ENCODE data around the gene TAF6.
A peak's percentile ranks its signal among the peaks of the same experiment; 100 is the strongest.

The TAF6 gene

GRCh38 chr7:100090527-100091410, 28.4 kb downstream of the TAF6 start:
- no peaks in the 10 kb centered on the region for H3K27me3 ChIP-seq (ENCODE audit: insufficient read depth, low read length)
- no peak overlapping the region for H2AFZ ChIP-seq (ENCODE audit: low read depth, low read length)
- H3K4me1 ChIP-seq (ENCODE audit: insufficient read depth, low read length): peaks cover 6% of the 10 kb centered on the region
- H3K9me3 ChIP-seq (ENCODE audit: low read length): no peaks in the 10 kb centered on the region
- H3K4me3 ChIP-seq (ENCODE audit: low read length): no peak overlapping the region
- peaks cover 56% of the 10 kb centered on the region for H3K36me3 ChIP-seq (ENCODE audit: insufficient read depth, low read length)

GRCh38 chr7:100089458-100090196, 29.5 kb downstream of the TAF6 start:
- H3K4me1 ChIP-seq (ENCODE audit: insufficient read depth, low read length): peaks cover 6% of the 10 kb centered on the region
- H3K4me3 ChIP-seq (ENCODE audit: low read length): peak overlapping the region; percentile 81
- H3K9me3 ChIP-seq (ENCODE audit: low read length): no peaks in the 10 kb centered on the region
- peaks cover 44% of the 10 kb centered on the region for H3K36me3 ChIP-seq (ENCODE audit: insufficient read depth, low read length)
- H3K27me3 ChIP-seq (ENCODE audit: insufficient read depth, low read length): no peaks in the 10 kb centered on the region
- H2AFZ ChIP-seq (ENCODE audit: low read depth, low read length): no peak overlapping the region

- Histone ChIP-seq H3K4me1 (ENCODE audit: insufficient read depth, low read length) (peaks cover 6% of the 10 kb centered on the region), H3K4me3 (ENCODE audit: low read length) (peak within 1 kb of the TSS; percentile 81), H3K27me3 (ENCODE audit: insufficient read depth, low read length) (no peaks in the 10 kb centered on the region), H3K36me3 (ENCODE audit: insufficient read depth, low read length) (peaks cover 36% of the 10 kb centered on the region), H2AFZ (ENCODE audit: low read depth, low read length) (peak within 1 kb of the TSS; percentile 21), H3K9me3 (ENCODE audit: low read length) (no peaks in the 10 kb centered on the region)
These were observed 30.3 kb downstream of the TAF6 start, which contains the start of gene COPS6 for GRCh38 chr7:100088621-100089457. TSS of gene COPS6 (plus strand) at chr7:100088969. CDS start at chr7:100088991, 22 bp downstream.

GRCh38 chr7:100088095-100088620, 31.0 kb downstream of the TAF6 start:
- no peaks in the 10 kb centered on the region for H3K9me3 ChIP-seq (ENCODE audit: low read length)
- H3K4me1 ChIP-seq (ENCODE audit: insufficient read depth, low read length): peaks cover 6% of the 10 kb centered on the region
- H3K36me3 ChIP-seq (ENCODE audit: insufficient read depth, low read length): peaks cover 30% of the 10 kb centered on the region
- no peaks in the 10 kb centered on the region for H3K27me3 ChIP-seq (ENCODE audit: insufficient read depth, low read length)
- H2AFZ ChIP-seq (ENCODE audit: low read depth, low read length): peak overlapping the region; percentile 21
- peak overlapping the region; percentile 81 for H3K4me3 ChIP-seq (ENCODE audit: low read length)

GRCh38 chr7:100087055-100087750, 32.0 kb downstream of the TAF6 start:
- H3K36me3 ChIP-seq (ENCODE audit: insufficient read depth, low read length): peaks cover 20% of the 10 kb centered on the region
- peaks cover 11% of the 10 kb centered on the region for H3K4me1 ChIP-seq (ENCODE audit: insufficient read depth, low read length)
- H3K27me3 ChIP-seq (ENCODE audit: insufficient read depth, low read length): no peaks in the 10 kb centered on the region

GRCh38 chr7:100085515-100085914, 33.6 kb downstream of the TAF6 start:
- H3K36me3 ChIP-seq (ENCODE audit: insufficient read depth, low read length): peaks cover 3% of the 10 kb centered on the region
- no peaks in the 10 kb centered on the region for H3K27me3 ChIP-seq (ENCODE audit: insufficient read depth, low read length)
- peaks cover 13% of the 10 kb centered on the region for H3K4me1 ChIP-seq (ENCODE audit: insufficient read depth, low read length)
- no peaks in the 10 kb centered on the region for H3K9me3 ChIP-seq (ENCODE audit: low read length)
- H2AFZ ChIP-seq (ENCODE audit: low read depth, low read length): no peak overlapping the region
- no peak overlapping the region for H3K4me3 ChIP-seq (ENCODE audit: low read length)

More at GRCh38 chr7:100087055-100087750, 32.0 kb downstream of the TAF6 start:
- no peak overlapping the region for H3K4me3 ChIP-seq (ENCODE audit: low read length)
- H2AFZ ChIP-seq (ENCODE audit: low read depth, low read length): no peak overlapping the region
- H3K9me3 ChIP-seq (ENCODE audit: low read length): no peaks in the 10 kb centered on the region

- peaks cover 24% of the 10 kb centered on the region for H3K4me1 ChIP-seq (ENCODE audit: insufficient read depth, low read length)
- no peaks in the 10 kb centered on the region for H3K27me3 ChIP-seq (ENCODE audit: insufficient read depth, low read length)
- peak overlapping the region; percentile 99 for H3K4me3 ChIP-seq (ENCODE audit: low read length)
- H3K36me3 ChIP-seq (ENCODE audit: insufficient read depth, low read length): peaks cover 23% of the 10 kb centered on the region
- peaks cover 2% of the 10 kb centered on the region for H3K9me3 ChIP-seq (ENCODE audit: low read length)
- peak overlapping the region; percentile 23 for H2AFZ ChIP-seq (ENCODE audit: low read depth, low read length)
These were observed 36.2 kb downstream of the TAF6 start for GRCh38 chr7:100082978-100083377.

- Histone ChIP-seq H2AFZ (ENCODE audit: low read depth, low read length) (peak within 1 kb of the TSS; percentile 23), H3K4me1 (ENCODE audit: insufficient read depth, low read length) (peaks cover 24% of the 10 kb centered on the region), H3K4me3 (ENCODE audit: low read length) (peak within 1 kb of the TSS; percentile 99), H3K36me3 (ENCODE audit: insufficient read depth, low read length) (peaks cover 32% of the 10 kb centered on the region), H3K9me3 (ENCODE audit: low read length) (peaks cover 6% of the 10 kb centered on the region), H3K27me3 (ENCODE audit: insufficient read depth, low read length) (no peaks in the 10 kb centered on the region)
These were observed 37.5 kb downstream of the TAF6 start, which contains the start of gene ZNF3 for GRCh38 chr7:100081535-100082102. TSS of gene ZNF3 (minus strand) at chr7:100081723. CDS start at chr7:100077357, 4,366 bp downstream.

- Histone ChIP-seq H3K27me3 (ENCODE audit: insufficient read depth, low read length) (no peaks in the 10 kb centered on the region), H3K4me3 (ENCODE audit: low read length) (peak overlapping the region; percentile 99), H3K9me3 (ENCODE audit: low read length) (peaks cover 6% of the 10 kb centered on the region), H3K36me3 (ENCODE audit: insufficient read depth, low read length) (peaks cover 38% of the 10 kb centered on the region), H2AFZ (ENCODE audit: low read depth, low read length) (no peak overlapping the region), H3K4me1 (ENCODE audit: insufficient read depth, low read length) (peaks cover 24% of the 10 kb centered on the region)
These were observed 38.1 kb downstream of the TAF6 start for GRCh38 chr7:100080907-100081534.

- Histone ChIP-seq H3K4me1 (ENCODE audit: insufficient read depth, low read length) (peaks cover 24% of the 10 kb centered on the region), H3K27me3 (ENCODE audit: insufficient read depth, low read length) (no peaks in the 10 kb centered on the region), H2AFZ (ENCODE audit: low read depth, low read length) (no peak overlapping the region), H3K4me3 (ENCODE audit: low read length) (no peak overlapping the region), H3K9me3 (ENCODE audit: low read length) (peaks cover 20% of the 10 kb centered on the region), H3K36me3 (ENCODE audit: insufficient read depth, low read length) (peaks cover 58% of the 10 kb centered on the region)
These were observed 40.1 kb downstream of the TAF6 start for GRCh38 chr7:100079024-100079560.

- Histone ChIP-seq H3K4me1 (ENCODE audit: insufficient read depth, low read length) (peaks cover 19% of the 10 kb centered on the region), H3K9me3 (ENCODE audit: low read length) (peaks cover 37% of the 10 kb centered on the region), H2AFZ (ENCODE audit: low read depth, low read length) (no peak overlapping the region), H3K27me3 (ENCODE audit: insufficient read depth, low read length) (no peaks in the 10 kb centered on the region), H3K36me3 (ENCODE audit: insufficient read depth, low read length) (peaks cover 77% of the 10 kb centered on the region), H3K4me3 (ENCODE audit: low read length) (no peak overlapping the region)
These were observed 42.0 kb downstream of the TAF6 start for GRCh38 chr7:100077205-100077604.
